HG02973 (cell line): ENCODE data around the gene ACADL.

Experiments
- ATAC-seq: cut with Tn5 transposase; IDR thresholded peaks from one replicate; pipeline ENCODE4 v1.9.1; 2021; ENCODE audit warnings: moderate library complexity; ENCODE audit not compliant: unreplicated experiment

The ACADL gene

GRCh38 chr2:210224941-210225672 is at the start of gene ACADL:
ACADL (minus strand) TSS chr2:210225447; CDS start chr2:210225263, 184 bp downstream.
- no peak for ATAC-seq

- ATAC-seq = no peak
These were observed 46.1 kb upstream of the ACADL start for GRCh38 chr2:210271300-210271699.

GRCh38 chr2:210269148-210269547 is 43.9 kb upstream of the ACADL start:
- ATAC-seq = no peak

GRCh38 chr2:210268281-210268680 is 43.0 kb upstream of the ACADL start:
- ATAC-seq = no peak

DNA sequence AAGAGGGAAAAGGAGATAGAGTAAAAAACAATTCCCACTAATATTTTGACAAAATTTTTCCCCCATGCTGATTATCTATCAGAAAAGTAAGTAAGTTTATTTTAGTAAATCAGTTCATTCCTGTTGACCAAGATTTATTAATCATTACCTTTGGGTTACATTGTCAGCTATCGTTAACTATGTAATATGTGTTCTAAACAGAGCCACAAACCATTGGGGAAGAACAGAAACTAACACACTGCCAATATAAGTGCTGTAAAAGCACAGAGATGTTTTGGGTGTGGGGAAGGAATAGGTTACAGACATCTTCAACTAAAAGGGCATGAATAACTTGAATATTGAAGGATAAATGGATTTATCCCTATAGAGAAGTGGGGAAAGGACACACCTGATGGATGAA is 42.5 kb upstream of the ACADL start:
- ATAC-seq = no peak

GRCh38 chr2:210264282-210264681 is 39.0 kb upstream of the ACADL start:
- no peak for ATAC-seq

DNA sequence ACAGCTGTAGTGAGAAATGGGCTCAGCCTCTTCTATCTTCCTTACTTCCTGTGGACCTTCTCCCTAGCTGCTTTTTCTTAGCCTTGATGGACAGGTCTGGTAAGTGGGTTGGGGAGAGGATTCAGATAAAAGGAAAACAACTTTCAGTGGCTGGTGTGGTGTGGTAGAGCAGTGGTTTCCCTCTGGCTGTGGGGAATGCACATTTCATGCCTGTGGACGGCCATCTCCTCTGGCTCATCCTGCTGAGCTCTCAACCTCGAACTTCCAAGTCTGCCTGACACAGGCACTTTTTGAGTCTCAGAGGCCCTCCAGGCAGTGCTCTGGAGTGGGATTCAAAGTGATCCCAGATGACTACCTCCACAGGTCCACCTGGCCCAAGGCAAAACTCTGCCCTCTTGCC is 38.6 kb upstream of the ACADL start:
- no peak for ATAC-seq

DNA sequence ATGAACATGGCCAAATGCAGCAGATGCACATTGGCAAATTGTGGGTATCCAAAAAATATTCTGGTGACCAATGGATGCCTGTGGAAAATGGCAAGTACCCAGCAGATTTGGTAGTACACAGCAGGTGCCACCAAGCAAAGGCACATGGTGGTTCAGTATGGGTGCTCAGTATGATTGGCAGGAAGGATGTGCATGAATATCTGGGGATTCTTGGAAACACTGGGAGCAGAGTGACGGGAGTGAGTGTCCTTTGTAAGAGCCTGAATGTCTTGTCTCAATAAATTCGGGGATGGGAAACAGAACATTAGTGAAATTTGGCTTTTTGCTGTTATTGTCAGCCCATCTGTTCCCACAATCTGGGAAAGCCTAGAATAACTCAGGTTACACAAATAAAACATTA is 36.8 kb upstream of the ACADL start:
- no peak for ATAC-seq

DNA sequence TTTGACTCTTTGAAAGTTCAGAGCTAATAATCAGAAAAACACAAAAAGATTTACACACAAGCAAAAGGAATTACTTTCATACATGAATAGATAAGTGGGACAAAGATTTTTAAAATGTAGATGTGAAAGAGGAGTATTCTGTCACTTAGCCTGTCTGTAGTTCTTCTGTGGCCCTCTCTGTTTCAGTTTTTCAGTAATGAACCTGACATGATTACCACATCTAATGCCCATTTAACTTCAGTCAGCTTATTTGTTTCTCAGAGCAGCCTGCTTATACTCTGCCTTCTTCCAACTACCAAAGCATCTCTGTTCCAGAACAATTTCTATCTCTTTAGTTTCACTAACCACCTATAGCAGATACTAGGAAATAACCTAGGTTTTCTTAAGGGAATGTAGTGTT is 34.4 kb upstream of the ACADL start:
- no peak for ATAC-seq

GRCh38 chr2:210252699-210253606 is 27.7 kb upstream of the ACADL start:
- no peak for ATAC-seq

- ATAC-seq = no peak
These were observed 25.4 kb upstream of the ACADL start for GRCh38 chr2:210250622-210251021.

DNA sequence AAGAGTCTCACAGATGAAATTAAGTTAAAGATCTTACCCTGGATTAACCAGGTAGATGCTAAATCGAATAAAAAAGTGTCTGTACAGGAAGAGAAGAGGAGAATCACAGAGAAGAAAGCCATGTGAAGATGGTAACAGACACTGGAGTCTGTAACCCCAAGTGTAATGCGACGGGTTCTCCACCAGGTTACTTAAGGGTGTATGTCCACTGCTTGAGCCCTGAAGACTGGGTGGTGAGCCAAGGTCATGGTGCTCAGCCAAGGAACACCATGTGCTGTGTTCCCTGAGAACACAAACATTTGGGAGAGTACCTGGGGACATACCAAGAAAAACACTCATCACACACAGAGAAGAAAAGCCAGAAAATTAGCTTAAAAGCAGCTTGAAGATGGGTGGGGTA is 8.2 kb upstream of the ACADL start:
- no peak for ATAC-seq

DNA sequence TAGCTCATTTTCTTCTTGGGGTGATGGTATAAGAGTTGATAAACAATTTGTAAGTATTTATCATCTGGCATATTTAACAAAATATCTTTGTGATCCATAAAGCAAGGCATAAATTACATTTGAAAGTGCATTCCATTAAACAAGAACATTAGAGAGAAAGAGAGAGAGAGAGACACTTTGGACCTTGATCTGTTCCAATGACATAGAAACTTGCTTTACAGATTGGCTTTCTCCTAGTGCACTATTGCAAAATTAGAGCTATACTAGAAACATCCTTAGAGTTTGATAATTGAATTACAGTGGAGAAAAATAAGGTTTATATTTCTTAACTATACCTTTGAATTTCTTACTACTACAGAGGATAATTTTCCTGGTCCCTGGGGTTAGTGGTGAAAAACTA is 5.7 kb upstream of the ACADL start:
- ATAC-seq = no peak

DNA sequence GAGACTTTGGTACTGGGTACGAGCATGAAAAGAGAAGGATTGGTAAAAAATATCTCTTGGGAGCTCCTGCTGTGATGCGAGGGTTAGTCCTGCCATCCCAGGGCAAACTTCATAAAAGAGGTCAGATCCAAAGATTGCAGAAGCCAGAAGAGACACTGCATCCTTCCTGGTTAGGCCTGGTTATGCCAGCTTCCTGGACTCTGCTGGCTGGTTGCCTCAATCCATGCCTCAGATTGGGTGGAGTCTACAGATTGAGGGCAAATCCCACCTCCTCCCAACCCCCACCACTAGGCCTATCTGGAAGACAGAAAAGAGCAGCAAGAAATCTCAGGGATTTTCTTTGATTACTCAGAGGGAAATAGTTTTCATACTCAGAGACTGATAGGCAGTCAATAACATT is 5.3 kb upstream of the ACADL start:
- no peak for ATAC-seq

DNA sequence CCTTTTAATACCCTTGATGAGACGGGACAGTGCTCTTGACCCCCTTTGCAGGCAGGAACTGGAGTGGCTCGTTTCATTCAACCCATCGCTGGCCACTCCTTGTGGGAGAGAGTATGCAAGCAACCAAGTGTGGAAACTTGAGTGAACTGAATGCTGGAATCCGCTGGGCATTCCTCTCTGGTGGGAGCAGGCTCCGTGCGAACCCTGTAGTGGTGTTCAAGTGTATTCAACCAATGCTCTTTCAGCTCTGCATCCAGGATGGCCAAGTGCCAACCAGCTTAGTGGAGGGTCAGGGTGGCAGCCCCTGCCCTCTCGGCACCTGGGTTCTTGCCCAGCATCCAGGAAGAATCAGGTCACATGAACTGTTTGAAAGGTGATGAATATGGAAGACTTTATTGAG is 3.3 kb upstream of the ACADL start:
- ATAC-seq = no peak

DNA sequence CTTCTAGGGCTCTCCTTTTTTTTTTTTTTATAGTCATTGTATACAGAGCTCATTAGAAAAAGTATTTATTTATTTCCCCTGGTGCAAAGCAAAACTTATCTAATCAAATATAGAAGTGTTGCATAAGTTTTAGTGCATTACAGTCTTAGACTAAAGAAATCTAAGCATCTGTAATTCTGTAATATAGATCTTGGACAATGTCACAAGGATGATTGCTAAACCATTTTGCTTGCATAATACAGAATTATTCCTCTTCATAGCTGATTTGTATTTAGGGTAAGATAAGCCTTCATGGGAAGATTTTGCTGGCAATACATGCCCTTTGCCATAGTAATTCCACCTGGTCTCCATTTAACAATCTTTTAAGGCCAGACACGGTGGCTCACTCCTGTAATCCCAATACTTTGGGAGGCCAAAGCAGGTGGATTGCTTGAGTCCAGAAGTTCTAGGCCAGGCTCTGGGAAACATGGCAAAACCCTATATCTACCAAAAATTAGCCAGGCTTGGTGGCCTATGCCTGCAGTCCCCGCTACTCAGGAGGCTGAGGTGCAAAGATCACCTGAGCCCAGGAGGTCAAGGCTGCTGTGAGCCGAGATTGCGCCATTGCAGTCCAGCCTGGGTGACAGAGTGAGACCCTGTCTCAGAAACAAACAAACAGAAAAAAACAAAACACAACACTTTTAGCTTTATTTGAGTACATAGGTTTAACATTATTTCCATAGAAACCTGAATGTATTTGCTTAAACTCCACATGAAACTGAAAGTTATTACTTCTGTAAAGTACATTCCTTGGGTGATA is 2.2 kb upstream of the ACADL start:
- ATAC-seq = no peak

DNA sequence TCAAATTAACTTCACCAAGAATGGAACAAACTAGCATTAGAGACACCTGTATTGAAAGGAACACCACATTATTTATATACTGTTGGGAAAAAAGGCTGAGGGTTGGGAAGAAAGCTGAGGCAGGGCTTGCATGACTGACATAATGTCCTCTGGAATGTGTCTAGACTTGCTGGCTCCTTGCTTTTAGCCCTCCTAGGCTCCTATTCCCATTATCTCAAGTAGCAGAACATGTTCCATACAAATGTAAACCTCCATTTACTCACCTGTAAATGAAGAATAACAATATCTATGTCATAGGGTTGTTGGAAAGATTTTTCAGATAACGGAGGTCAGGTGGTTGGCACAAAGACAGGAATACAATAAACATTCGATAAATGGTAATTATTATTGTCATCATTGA is 976 bp upstream of the ACADL start:
- no peak for ATAC-seq

DNA sequence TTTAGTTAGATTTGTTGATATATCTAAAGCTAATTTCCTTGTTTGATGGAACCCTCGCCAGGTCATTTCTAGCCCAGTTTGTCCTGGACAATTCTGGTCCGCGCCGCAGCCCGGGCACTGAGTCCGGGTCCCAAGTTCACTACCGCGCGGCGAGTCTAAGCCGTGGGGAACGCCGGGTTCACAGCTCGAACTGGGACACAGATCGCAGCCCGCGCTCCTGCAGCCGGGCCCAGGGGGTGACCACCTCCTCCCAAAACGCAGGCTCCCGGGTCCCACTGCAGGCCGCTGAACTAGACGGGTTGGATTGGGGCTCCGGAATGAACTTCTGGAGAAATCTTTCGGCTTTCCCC is 681 bp downstream of the ACADL start:
- ATAC-seq = no peak

DNA sequence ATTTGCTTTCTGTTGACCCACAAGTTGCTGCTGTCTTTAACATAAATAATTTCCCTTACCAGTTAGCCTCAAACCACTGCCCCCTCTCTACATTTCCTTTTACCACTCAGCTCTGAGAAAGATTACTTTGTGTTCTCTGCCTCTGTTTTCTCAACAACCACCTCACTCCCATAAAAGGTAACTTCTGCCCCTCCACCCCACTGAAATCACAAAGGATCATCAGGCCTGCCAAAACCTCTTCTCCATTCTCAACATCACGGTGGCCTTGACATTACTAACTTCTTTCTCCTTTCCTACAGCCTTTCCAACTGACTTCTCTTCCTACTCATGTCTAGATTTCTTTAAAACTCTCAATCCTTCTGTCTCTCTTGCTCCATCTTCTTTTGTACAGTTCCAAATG is 10.1 kb downstream of the ACADL start:
- ATAC-seq = no peak

- ATAC-seq = no peak
These were observed 15.1 kb downstream of the ACADL start for GRCh38 chr2:210210185-210210584.

DNA sequence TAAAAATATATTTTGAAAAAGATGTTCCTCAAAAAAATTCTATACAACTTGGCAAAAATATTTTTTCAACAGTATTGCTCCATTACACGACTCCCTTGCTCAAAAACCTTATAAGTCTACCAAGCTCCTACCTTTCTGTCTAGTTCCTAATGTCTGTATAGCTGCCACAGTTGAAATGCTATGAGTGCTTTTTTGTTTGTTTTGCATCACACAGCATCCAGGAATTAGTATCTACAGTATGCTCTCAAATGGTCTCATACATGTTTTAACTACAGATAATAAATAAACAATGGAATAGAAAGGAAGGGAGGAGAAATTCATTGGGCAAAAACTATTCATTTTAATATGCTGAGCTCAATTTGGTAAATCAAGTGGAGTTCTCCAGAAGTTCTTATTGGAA is 17.3 kb downstream of the ACADL start:
- no peak for ATAC-seq

- ATAC-seq = no peak
These were observed 21.7 kb downstream of the ACADL start for GRCh38 chr2:210203558-210203957.
